KOPT-K1 (cell line): Measurements from ENCODE around the gene LCMT2.

Source experiments
- H3K27ac ChIP-seq: fragments of 200-600 bp; sonication (generic); 2 replicates; pipeline ENCODE4 v1.5.1; 2016; ENCODE audit warnings: antibody characterized with exemption, mild to moderate bottlenecking, low read depth, low read length; ENCODE audit not compliant: poor library complexity, severe bottlenecking
- H3K36me3 ChIP-seq: fragments of 200-600 bp; sonication (generic); 2 replicates; pipeline ENCODE4 v1.5.1; 2017; ENCODE audit warnings: antibody characterized with exemption, mild to moderate bottlenecking, low read length, moderate library complexity; ENCODE audit not compliant: insufficient read depth
- H3K9me3 ChIP-seq: fragments of 200-600 bp; sonication (generic); 2 replicates; pipeline ENCODE4 v1.5.1; 2017; ENCODE audit warnings: antibody characterized with exemption, low read length, mild to moderate bottlenecking; ENCODE audit not compliant: insufficient read depth, poor library complexity, severe bottlenecking

The LCMT2 gene

DNA sequence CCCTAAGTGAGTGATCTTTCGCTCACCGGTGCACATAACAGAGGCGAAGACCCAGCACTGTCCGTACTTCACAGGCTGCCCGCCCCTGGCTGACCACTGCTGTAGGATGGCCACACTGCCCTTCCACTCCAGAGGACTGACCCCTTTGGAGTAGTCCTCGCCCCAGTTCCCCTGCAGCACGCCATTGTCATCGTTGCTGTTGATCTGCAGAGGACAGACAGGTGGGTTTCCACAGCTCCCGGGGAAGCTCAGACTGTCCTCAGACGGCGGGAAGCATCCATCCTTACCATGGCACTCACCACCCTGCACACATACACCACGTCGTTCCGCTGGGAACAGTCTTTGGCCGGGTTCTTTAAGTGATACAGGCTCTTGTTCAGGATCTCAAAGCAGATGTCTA is 43.1 kb downstream of the LCMT2 start:
- Histone ChIP-seq H3K27ac (no peak overlapping the region), H3K9me3 (no peaks in the 10 kb centered on the region), H3K36me3 (no peaks in the 10 kb centered on the region)

DNA sequence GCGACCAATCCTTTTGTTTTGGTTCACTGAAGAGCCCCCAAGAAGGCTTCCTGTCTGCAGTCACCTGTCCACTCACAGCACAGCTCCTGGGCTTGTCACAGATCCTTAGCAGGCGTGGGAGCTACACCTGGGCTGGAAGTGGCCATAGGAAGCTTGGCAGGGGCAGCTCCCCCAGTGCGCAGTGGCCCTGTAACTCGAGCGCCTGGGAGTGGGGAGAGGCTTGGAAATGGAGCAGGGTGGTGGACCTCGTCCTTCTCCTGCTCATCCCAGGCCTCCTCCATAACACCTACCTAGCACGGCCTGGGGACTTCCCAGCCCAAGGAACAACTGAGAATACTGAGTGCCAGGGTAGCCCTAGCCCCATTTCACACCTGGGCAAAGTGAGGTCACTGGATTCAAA is 44.3 kb downstream of the LCMT2 start:
- Histone ChIP-seq H3K27ac (no peak overlapping the region), H3K9me3 (no peaks in the 10 kb centered on the region), H3K36me3 (no peaks in the 10 kb centered on the region)

DNA sequence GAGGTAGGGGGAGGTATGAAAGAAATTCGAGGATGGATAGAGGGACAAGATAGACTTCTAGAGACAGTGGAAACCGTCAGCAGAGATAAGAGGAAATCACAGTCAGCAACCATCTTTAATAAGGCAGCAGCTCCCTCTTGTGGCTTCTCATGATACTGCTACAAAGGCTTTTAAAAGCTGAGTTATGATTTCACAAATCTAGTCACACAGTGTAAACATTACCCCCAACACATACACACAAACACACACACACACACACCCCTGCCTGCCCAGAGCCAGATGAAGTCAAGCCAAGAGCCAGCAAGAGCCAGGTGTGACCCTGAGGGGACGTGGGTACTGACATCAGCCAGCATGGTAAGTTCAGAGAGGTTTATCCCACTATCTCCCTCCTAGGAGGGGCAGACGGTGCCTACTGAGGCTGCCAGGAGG is 44.8 kb downstream of the LCMT2 start:
- H3K27ac ChIP-seq, result no peak overlapping the region
- H3K36me3 ChIP-seq, result no peaks in the 10 kb centered on the region
- no peaks in the 10 kb centered on the region for H3K9me3 ChIP-seq

DNA sequence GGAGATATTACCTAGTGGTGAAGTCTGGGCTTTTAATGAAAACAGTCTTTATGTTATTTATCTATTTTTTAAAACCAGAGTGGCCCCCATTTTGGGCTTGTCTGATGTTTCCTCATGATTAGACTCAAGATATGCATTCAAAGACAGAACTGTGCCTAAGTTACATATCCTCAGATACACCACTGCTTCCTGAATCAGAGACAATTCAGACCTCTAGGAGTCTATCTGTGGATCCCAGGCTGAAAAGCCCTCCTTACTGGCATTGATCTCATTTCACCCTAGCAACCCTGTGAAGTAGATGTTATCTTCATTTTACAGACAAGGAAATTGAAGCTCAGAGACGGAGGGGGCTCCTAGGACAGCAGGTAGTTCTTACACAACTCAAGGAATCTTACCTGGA is 46.8 kb downstream of the LCMT2 start:
- Histone ChIP-seq H3K36me3 (no peaks in the 10 kb centered on the region), H3K9me3 (no peaks in the 10 kb centered on the region), H3K27ac (no peak overlapping the region)

DNA sequence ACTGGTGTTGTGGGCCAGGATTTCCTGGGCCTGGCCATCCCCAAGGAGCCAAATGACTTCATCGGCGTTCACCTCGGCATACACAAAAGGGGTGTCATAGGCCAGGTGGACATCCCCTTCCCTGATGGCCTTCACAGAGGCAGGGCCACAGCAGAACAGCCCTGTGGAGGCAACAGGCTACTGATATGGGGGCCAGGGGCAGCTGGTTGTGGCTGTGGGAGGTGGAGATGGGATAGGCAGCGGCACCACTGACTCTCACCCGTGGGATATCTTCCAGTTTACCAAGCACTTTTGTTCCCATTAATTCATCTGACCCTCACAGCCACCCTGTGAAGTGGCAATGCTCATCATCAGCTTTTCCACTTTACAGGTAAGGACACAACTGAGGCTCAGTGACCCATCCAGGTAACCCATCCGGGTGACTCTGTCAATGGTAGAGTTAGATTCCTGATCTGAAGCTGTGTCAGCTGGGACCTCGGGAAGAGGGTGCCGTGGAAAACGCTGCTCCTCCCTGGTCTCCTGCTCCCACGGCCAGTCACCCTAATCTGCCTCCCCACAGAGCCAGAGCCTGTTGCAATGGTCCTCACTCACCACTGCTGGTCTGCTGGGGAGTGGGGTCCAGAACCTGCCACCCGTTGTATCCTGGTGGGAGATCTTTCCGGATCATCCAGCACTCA is 48.3 kb downstream of the LCMT2 start:
- no peak overlapping the region for H3K27ac ChIP-seq
- H3K9me3 ChIP-seq, result no peaks in the 10 kb centered on the region
- no peaks in the 10 kb centered on the region for H3K36me3 ChIP-seq

DNA sequence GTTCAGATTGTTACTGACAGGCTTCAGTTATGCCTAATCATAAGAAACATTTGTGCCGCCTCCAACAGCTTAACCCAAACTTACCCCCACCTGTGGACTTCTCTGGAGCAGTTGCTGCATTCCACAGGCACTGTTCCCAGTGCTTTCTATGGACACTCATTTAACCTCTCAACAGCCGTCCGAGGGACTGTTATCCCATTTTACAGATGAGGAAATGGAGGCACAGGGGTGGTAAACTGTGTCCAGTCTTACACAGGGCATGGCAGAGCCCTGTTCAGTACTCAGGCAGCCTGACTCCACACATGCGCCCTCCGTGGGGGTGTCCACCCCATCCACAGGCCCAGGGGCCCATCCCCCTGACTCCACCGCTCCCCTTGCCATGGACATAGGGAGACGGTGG is 49.4 kb downstream of the LCMT2 start:
- no peaks in the 10 kb centered on the region for H3K36me3 ChIP-seq
- H3K27ac ChIP-seq, result no peak overlapping the region
- H3K9me3 ChIP-seq, result no peaks in the 10 kb centered on the region

DNA sequence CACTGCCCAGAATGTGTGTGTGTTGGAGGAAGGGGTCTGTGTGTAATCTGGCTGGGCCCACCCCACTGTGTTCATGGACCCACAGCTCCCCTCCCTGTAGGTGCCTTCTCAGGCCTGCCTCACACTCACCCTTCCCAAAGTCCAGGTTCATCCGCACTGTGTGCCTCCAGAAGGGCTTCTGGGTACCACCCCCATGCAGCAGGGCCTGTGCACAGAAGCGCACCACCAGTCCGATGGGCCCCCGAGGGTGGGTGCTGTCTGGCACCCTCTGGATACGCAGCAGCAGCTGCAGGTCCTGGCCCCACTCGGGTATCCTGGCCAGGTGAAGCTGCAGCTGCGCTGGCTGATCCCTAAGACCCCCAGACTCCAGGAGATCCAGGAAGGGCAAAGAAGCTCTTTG is 50.9 kb downstream of the LCMT2 start:
- H3K9me3 ChIP-seq, result no peaks in the 10 kb centered on the region
- no peaks in the 10 kb centered on the region for H3K36me3 ChIP-seq
- no peak overlapping the region for H3K27ac ChIP-seq

DNA sequence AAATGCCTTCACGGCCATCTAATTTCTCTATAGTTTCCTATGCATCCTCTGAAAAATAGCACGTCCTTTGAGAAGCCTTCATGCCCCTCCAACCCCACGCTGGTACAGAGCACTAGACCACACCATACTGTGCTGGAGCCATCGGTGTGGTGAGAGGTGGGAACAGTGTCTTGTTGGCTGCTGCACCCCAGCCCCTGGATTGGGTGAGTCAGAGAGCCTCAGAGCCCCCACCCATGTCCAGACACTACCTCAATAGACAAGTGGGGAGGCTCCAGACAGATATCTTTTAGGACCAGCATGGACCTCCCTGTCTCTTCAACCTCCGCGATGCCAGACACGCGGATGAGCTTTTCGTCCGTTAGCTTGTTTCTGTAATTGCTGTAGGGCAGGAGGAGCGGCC is 51.5 kb downstream of the LCMT2 start:
- Histone ChIP-seq H3K27ac (no peak overlapping the region), H3K36me3 (no peaks in the 10 kb centered on the region), H3K9me3 (no peaks in the 10 kb centered on the region)

DNA sequence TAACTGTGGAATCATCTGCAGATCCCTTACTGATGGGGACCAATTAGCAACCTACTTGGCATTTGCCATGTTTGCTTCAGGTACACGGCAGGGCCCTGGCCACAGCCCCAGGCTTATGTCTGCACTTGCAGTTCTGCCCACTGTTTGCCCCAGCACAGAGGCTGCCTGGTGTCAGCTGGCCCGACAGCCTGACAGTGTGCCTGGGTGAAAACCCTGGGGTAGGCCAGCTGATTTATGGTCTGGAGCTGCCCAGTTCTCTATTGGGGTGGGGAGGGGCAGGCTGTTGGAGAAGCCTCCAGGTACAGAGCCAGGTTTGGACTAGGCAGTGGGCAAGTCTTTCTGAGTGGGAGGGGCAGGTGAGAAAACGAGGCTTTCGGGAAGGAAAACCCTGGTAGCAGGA is 52.5 kb downstream of the LCMT2 start:
- H3K9me3 ChIP-seq, result no peaks in the 10 kb centered on the region

DNA sequence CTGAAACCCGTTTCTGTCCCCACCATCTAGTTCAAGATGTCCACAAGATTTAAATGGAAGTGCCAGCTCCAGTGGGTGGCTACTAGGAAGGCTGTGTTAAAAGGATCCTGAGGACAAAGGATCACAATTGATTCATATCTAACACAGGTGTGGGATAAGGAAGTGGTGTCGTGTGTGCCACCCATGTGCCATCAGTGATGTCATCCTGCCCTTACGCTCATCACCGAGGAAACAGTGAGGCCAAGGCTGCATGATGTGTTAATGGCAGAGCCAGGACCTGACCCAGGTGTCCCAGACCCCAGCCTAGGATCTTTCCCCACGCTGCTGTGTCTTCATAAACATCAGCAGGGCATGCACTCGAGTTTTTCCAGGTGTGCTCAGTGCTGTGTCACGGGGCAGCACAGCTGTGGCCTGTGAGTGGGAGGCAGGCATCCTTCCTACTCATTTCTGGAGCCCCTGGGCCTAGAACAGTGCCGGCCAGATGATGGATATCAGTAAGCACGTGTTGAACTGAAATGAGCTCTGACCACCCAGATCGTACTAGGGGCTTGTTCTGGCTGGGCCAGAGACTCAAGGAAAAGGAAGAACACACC is 53.0 kb downstream of the LCMT2 start:
- Histone ChIP-seq H3K36me3 (no peaks in the 10 kb centered on the region), H3K9me3 (no peaks in the 10 kb centered on the region)

More for the DNA sequence above, 52.5 kb downstream of the LCMT2 start:
- Histone ChIP-seq H3K36me3 (no peaks in the 10 kb centered on the region), H3K27ac (no peak overlapping the region)

GRCh38 chr15:43276563-43277200 is 53.7 kb downstream of the LCMT2 start:
- no peak overlapping the region for H3K27ac ChIP-seq
- H3K9me3 ChIP-seq, result no peaks in the 10 kb centered on the region
- no peaks in the 10 kb centered on the region for H3K36me3 ChIP-seq

More for the DNA sequence above, 53.0 kb downstream of the LCMT2 start:
- H3K27ac ChIP-seq, result no peak overlapping the region

- Histone ChIP-seq H3K27ac (no peak overlapping the region), H3K36me3 (no peaks in the 10 kb centered on the region), H3K9me3 (no peaks in the 10 kb centered on the region)
Observed at GRCh38 chr15:43275740-43276562, 54.4 kb downstream of the LCMT2 start.

- Histone ChIP-seq H3K9me3 (no peaks in the 10 kb centered on the region), H3K27ac (no peak overlapping the region), H3K36me3 (no peaks in the 10 kb centered on the region)
Observed at GRCh38 chr15:43274136-43274535, 56.2 kb downstream of the LCMT2 start.
